ENCODE measurements around the gene DCST1.

DNA sequence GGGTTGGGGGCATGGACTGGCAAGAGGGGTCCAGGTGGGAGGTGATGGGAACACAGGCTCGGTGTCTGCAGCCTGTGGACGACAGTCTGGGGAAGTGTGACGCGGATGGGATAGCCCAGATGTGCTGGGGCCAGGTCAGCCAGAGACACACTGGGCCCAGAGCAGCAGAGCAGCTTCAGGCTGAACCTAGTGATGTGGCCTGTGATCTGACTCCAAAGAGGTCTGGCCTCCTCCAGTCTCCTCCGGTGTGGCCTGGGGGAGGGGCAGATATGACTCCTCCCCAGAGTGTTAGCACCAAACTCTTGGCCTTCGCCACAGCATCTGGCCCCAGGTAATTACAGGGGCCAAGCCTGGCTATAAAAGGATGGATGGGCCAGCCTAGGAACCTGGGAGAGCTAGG lies 58.5 kb downstream of the DCST1 start:
- TF ChIP-seq GLIS3 (CRISPR knock-in tag; IDR thresholded peaks at IDR 0.05): no peak
- TF ChIP-seq OSR1 (CRISPR knock-in tag; IDR thresholded peaks at IDR 0.05): no peak
- TF ChIP-seq, protein P1, sequence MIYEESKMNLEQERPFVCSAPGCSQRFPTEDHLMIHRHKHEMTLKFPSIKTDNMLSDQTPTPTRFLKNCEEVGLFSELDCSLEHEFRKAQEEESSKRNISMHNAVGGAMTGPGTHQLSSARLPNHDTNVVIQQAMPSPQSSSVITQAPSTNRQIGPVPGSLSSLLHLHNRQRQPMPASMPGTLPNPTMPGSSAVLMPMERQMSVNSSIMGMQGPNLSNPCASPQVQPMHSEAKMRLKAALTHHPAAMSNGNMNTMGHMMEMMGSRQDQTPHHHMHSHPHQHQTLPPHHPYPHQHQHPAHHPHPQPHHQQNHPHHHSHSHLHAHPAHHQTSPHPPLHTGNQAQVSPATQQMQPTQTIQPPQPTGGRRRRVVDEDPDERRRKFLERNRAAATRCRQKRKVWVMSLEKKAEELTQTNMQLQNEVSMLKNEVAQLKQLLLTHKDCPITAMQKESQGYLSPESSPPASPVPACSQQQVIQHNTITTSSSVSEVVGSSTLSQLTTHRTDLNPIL (CRISPR knock-in tag; IDR thresholded peaks at IDR 0.05; ENCODE audit: low read depth): no peak
- TF ChIP-seq ZNF70 (CRISPR knock-in tag; IDR thresholded peaks at IDR 0.05): no peak

Data from SK-N-SH treated with all-trans-retinoic acid at 6 μM for 48 hours (cell line).